Mammary epithelial cell (primary cell): Measurements from ENCODE around the gene ZNF107.
"Not testable (repeated sequence)": the region's sequence is repeated elsewhere in the genome, so short reads cannot be mapped to it uniquely, and the experiment has no call there.

Source experiments
- EZH2 ChIP-seq: IDR thresholded peaks from 2 replicates; pipeline ENCODE4 v1.6.1; 2012; ENCODE audit warnings: low read length, inconsistent platforms, borderline replicate concordance
- TF ChIP-seq, protein P1 (sequence below), 2 donors: IDR thresholded peaks in 1 of 2; conservative IDR thresholded peaks in 1 of 2; 2 replicates each; pipeline ENCODE4 v1.5.1; 2011 to 2012; ENCODE audit warnings: inconsistent platforms in 2 of 2, low read length in 2 of 2, mild to moderate bottlenecking in 2 of 2, control low read depth in 1 of 2, low read depth in 1 of 2; ENCODE audit not compliant: insufficient read depth in 1 of 2; ENCODE audit errors: extremely low read depth in 1 of 2

GRCh38 chr7:64738403-64738802 lies 72.5 kb downstream of the ZNF107 start:
- TF ChIP-seq, protein P1, sequence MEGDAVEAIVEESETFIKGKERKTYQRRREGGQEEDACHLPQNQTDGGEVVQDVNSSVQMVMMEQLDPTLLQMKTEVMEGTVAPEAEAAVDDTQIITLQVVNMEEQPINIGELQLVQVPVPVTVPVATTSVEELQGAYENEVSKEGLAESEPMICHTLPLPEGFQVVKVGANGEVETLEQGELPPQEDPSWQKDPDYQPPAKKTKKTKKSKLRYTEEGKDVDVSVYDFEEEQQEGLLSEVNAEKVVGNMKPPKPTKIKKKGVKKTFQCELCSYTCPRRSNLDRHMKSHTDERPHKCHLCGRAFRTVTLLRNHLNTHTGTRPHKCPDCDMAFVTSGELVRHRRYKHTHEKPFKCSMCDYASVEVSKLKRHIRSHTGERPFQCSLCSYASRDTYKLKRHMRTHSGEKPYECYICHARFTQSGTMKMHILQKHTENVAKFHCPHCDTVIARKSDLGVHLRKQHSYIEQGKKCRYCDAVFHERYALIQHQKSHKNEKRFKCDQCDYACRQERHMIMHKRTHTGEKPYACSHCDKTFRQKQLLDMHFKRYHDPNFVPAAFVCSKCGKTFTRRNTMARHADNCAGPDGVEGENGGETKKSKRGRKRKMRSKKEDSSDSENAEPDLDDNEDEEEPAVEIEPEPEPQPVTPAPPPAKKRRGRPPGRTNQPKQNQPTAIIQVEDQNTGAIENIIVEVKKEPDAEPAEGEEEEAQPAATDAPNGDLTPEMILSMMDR (conservative IDR thresholded peaks at IDR 0.05 in 1 of 2, IDR thresholded peaks at IDR 0.05 in 1 of 2; ENCODE audit: extremely low read depth in 1 of 2, insufficient read depth in 1 of 2, low read depth in 1 of 2, low read length in 2 of 2), result not testable (repeated sequence)
- TF ChIP-seq EZH2, result not testable (repeated sequence)
